HepG2 (cell line): ENCODE results near the gene POP7. TPM values are rescaled to one million over a fixed set of nuclear protein-coding genes. Genes with fewer than 3 reads are reported as not detected.

ENCODE experiments used
- ATAC-seq: fragments of 200-7000 bp; cut with Tn5 transposase; 3 replicates; pipeline ENCODE4 v1.9.1; 2020; ENCODE audit warnings: mild to moderate bottlenecking, moderate library complexity
- BruUV-seq: library from RNA; stranded (reverse); fragments of 400-500 nt; replicated peaks from 2 replicates; lab custom pipeline; 2021; lab: Mats Ljungman, UMichigan
- CTCF ChIA-PET: fragments of 300-600 bp; formaldehyde crosslinking; extraction: SDS; loops from one replicate; lab custom pipeline; 2021; ENCODE audit warnings: low total read pairs, inconsistent platforms, low intra/inter-chr PET ratio; lab: Yijun Ruan, JAX
- POLR2A ChIA-PET: fragments of 350-600 bp; sonication (Branson Sonifier 250); formaldehyde crosslinking; loops from one replicate; lab custom pipeline; 2020; ENCODE audit warnings: antibody characterized with exemption, inconsistent platforms; lab: Yijun Ruan, JAX
- DNase-seq: peaks from one replicate; pipeline ENCODE4 v3.0.0-alpha.2; 2015; ENCODE audit warnings: low spot score
- FAIRE-seq: peaks from 3 replicates; lab custom pipeline; 2011; peaks lifted over from hg19 to GRCh38; lab: Jason Lieb, UNC
- H2AFZ ChIP-seq: one replicate; pipeline ENCODE4 v1.6.1; 2011; ENCODE audit warnings: low read length, inconsistent platforms
- H3K27ac ChIP-seq: fragments of 300-600 bp; 3 replicates; pipeline ENCODE4 v1.8.0; 2011; ENCODE audit warnings: mixed run types, mild to moderate bottlenecking, mixed read lengths, low read length, inconsistent platforms; ENCODE audit not compliant: insufficient read depth; ENCODE audit errors: extremely low read length
- H3K27me3 ChIP-seq, 2 experiments: fragments of 200-600 bp in 1 of 2; 2 replicates in 1 of 2; 3 replicates in 1 of 2; pipeline versions ENCODE4 v1.6.0 to v1.8.0; 2011; ENCODE audit warnings: low read length in 2 of 2, mild to moderate bottlenecking in 2 of 2, moderate library complexity in 2 of 2, inconsistent platforms in 1 of 2; ENCODE audit not compliant: insufficient read depth in 2 of 2, control insufficient read depth in 1 of 2
- H3K36me3 ChIP-seq, 2 experiments: fragments of 200-600 bp in 1 of 2; replicated peaks in 1 of 2; 2 replicates in 1 of 2; 3 replicates in 1 of 2; pipeline versions ENCODE4 v1.5.1 to v1.8.0; 2011; ENCODE audit warnings: low read length in 2 of 2, inconsistent platforms in 1 of 2; ENCODE audit not compliant: insufficient read depth in 2 of 2, control insufficient read depth in 1 of 2
- H3K4me1 ChIP-seq: 2 replicates; pipeline ENCODE4 v1.5.1; 2012; ENCODE audit warnings: low read length, inconsistent platforms; ENCODE audit not compliant: insufficient read depth
- H3K4me2 ChIP-seq: 2 replicates; pipeline ENCODE4 v1.6.0; 2011; ENCODE audit warnings: low read depth, low read length, inconsistent platforms
- H3K4me3 ChIP-seq, 3 experiments: fragments of 200-600 bp in 1 of 3; sonication (generic), shearing (Covaris generic) in 1 of 3; replicated peaks in 1 of 3; 2 replicates each; pipeline ENCODE4 v1.5.1; 2011 to 2016; ENCODE audit warnings: low read length in 3 of 3, inconsistent platforms in 2 of 3, low read depth in 2 of 3, mild to moderate bottlenecking in 2 of 3, control low read depth in 1 of 3, mixed read lengths in 1 of 3; ENCODE audit not compliant: insufficient read depth in 1 of 3
- H3K79me2 ChIP-seq: one replicate; pipeline ENCODE4 v1.6.1; 2011; ENCODE audit warnings: low read length, inconsistent platforms; ENCODE audit not compliant: insufficient read depth
- H3K9ac ChIP-seq: 2 replicates; pipeline ENCODE4 v1.6.0; 2011; ENCODE audit warnings: mild to moderate bottlenecking, low read depth, low read length, inconsistent platforms; ENCODE audit not compliant: insufficient read depth
- H3K9me3 ChIP-seq: 2 replicates; pipeline ENCODE4 v1.5.1; 2012; ENCODE audit warnings: mild to moderate bottlenecking, low read length
- H4K20me1 ChIP-seq: 2 replicates; pipeline ENCODE4 v1.6.0; 2011; ENCODE audit warnings: inconsistent platforms, mild to moderate bottlenecking, low read length, moderate library complexity; ENCODE audit not compliant: insufficient read depth
- ATAD3A ChIP-seq: sonication (generic); formaldehyde crosslinking; IDR thresholded peaks from 2 replicates; pipeline ENCODE4 v1.4.0; 2020; ENCODE audit warnings: missing genetic modification reagents
- HMG20B ChIP-seq: conservative IDR thresholded peaks from 2 replicates; pipeline ENCODE4 v1.6.1; 2016; ENCODE audit warnings: missing genetic modification reagents, missing compliant biosample characterization
- KAT8 ChIP-seq: IDR thresholded peaks from 2 replicates; pipeline ENCODE4 v1.6.1; 2016; ENCODE audit warnings: missing genetic modification reagents, missing compliant biosample characterization
- NR2C2 ChIP-seq: sonication (generic); formaldehyde crosslinking; IDR thresholded peaks from 2 replicates; pipeline ENCODE4 v1.4.0; 2020; ENCODE audit warnings: missing genetic modification reagents, mild to moderate bottlenecking, moderate library complexity, borderline replicate concordance
- ZNF550 ChIP-seq: sonication (generic); formaldehyde crosslinking; IDR thresholded peaks from 2 replicates; pipeline ENCODE4 v1.4.0; 2020; ENCODE audit warnings: mild to moderate bottlenecking, missing genetic modification reagents, borderline replicate concordance
- WGBS: methylation state at CpG from one replicate; pipeline ENCODE4 v1.1.6; 2017; ENCODE audit warnings: low lambda C conversion rate; 5-methylcytosine and 5-hydroxymethylcytosine counted together
- in situ Hi-C: cut with HindIII; loops from 2 replicates; pipeline ENCODE4 v1.10.0; 2017; ENCODE audit warnings: low pct_unique_long_range_greater_than_20kb; ENCODE audit not compliant: extremely low pct_ligation_motif_present
- intact Hi-C: fragments of 100-400 bp; cut with micrococcal nuclease; formaldehyde crosslinking; loops from one replicate; pipeline ENCODE4 v1.10.0; 2022; ENCODE audit not compliant: unreplicated experiment
- polyA plus RNA-seq, 8 experiments: library from polyadenylated mRNA; depleted of rRNA in 3 of 8; stranded (reverse) in 7 of 8; unstranded in 1 of 8; fragments of >200 nt; fragmentation: Illumina TruSeq in 4 of 8; extraction: Trizol in 4 of 8; gene quantifications; 2 replicates each; pipeline versions ENCODE4 v1.2.1 to v1.2.3, GENCODE V29; 2011 to 2016; ENCODE audit warnings: low read depth in 4 of 8, missing spikeins in 1 of 8, mixed read lengths in 1 of 8; ENCODE audit not compliant: insufficient read depth in 1 of 8
- total RNA-seq, 5 experiments: library from RNA; depleted of rRNA; stranded (reverse); fragments of >200 nt; fragmentation: Illumina TruSeq; extraction: Trizol; gene quantifications; 2 replicates each; pipeline ENCODE4 v1.2.3, GENCODE V29; 2016; ENCODE audit warnings: low read depth in 1 of 5
- TF ChIP-seq, protein P1 (sequence below), 2 experiments: sonication (generic) in 1 of 2; formaldehyde crosslinking in 1 of 2; IDR thresholded peaks; 2 replicates each; pipeline versions ENCODE4 v1.6.1 to v1.9.0; 2014 to 2022; ENCODE audit warnings: antibody characterized with exemption in 1 of 2, borderline replicate concordance in 1 of 2, inconsistent platforms in 1 of 2, low read depth in 1 of 2, missing genetic modification reagents in 1 of 2
- TF ChIP-seq, protein P2 (sequence below): sonication (generic); formaldehyde crosslinking; IDR thresholded peaks from 2 replicates; pipeline ENCODE4 v1.5.1; 2020; ENCODE audit warnings: mild to moderate bottlenecking, missing genetic modification reagents, moderate library complexity
- TF ChIP-seq, protein P3 (sequence below): sonication (generic); formaldehyde crosslinking; conservative IDR thresholded peaks from 2 replicates; pipeline ENCODE4 v1.4.0; 2020; ENCODE audit warnings: missing genetic modification reagents
- TF ChIP-seq, protein P4 (sequence below): sonication (generic); formaldehyde crosslinking; IDR thresholded peaks from 2 replicates; pipeline ENCODE4 v1.4.0; 2020; ENCODE audit warnings: missing genetic modification reagents

Gene POP7
- total and polyA plus RNA-seq, 2 of the 13 experiments (the other 11 are each of a cell fraction or from before 2014, with no cell fraction given), result 63.9 to 91.1 TPM

DNA sequence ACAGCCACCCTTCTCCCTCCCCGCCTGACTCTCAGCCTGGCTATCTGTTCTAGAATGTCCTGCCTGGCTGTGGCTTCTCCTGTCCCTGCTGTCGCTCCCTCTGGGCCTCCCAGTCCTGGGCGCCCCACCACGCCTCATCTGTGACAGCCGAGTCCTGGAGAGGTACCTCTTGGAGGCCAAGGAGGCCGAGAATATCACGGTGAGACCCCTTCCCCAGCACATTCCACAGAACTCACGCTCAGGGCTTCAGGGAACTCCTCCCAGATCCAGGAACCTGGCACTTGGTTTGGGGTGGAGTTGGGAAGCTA, 15.5 kb downstream of the POP7 start:
- intact Hi-C loops, result no loop called here
- in situ Hi-C loops, result no loop called here
- no peak for DNase-seq
- no peaks in the 10 kb centered on the region; a peak in 1 of 5 replicates for H3K27me3 ChIP-seq
- H3K9me3 ChIP-seq, result no peaks in the 10 kb centered on the region
- no peaks in the 10 kb centered on the region for H3K36me3 ChIP-seq
- H4K20me1 ChIP-seq, result no peaks in the 10 kb centered on the region
- peaks cover 80% of the 10 kb centered on the region for H3K4me1 ChIP-seq
- H3K4me2 ChIP-seq, result peak overlapping the region; percentile 92
- ChIA-PET POLR2A (interaction anchor here (0.6 to 5.9 kb wide), 3 partner anchors 15 to 586 kb away, joined by 3 to 59 read pairs (median 3); partner anchors contain the start of genes FBXO24, LRCH4 and POP7), CTCF (no interaction called here)
- peak overlapping the region; percentile 55 for H3K9ac ChIP-seq
- H3K27ac ChIP-seq, result peak overlapping the region; percentile 72
- peaks cover 9% of the 10 kb centered on the region for H3K79me2 ChIP-seq
- FAIRE-seq, result no peak
- BruUV-seq, result no TSS peak
- 55% methylated on average over 5 of the region's 8 CpGs for WGBS
- no peak overlapping the region for H2AFZ ChIP-seq
- H3K4me3 ChIP-seq, result peak overlapping the region; percentile 79 to 84 (median 82)
- no peak for ATAC-seq
- TF ChIP-seq NR2C2 (CRISPR knock-in tag), result no peak
- 0 out of 2 replicates have a peak, but pooled peaks have one; percentile 2 for TF ChIP-seq ZNF550
- TF ChIP-seq, protein P1, sequence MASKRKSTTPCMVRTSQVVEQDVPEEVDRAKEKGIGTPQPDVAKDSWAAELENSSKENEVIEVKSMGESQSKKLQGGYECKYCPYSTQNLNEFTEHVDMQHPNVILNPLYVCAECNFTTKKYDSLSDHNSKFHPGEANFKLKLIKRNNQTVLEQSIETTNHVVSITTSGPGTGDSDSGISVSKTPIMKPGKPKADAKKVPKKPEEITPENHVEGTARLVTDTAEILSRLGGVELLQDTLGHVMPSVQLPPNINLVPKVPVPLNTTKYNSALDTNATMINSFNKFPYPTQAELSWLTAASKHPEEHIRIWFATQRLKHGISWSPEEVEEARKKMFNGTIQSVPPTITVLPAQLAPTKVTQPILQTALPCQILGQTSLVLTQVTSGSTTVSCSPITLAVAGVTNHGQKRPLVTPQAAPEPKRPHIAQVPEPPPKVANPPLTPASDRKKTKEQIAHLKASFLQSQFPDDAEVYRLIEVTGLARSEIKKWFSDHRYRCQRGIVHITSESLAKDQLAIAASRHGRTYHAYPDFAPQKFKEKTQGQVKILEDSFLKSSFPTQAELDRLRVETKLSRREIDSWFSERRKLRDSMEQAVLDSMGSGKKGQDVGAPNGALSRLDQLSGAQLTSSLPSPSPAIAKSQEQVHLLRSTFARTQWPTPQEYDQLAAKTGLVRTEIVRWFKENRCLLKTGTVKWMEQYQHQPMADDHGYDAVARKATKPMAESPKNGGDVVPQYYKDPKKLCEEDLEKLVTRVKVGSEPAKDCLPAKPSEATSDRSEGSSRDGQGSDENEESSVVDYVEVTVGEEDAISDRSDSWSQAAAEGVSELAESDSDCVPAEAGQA (IDR thresholded peaks at IDR 0.05; ENCODE audit: low read depth), result no peak
- TF ChIP-seq, protein P1 (CRISPR knock-in tag; IDR thresholded peaks at IDR 0.05; ENCODE audit: borderline replicate concordance), result no peak
- TF ChIP-seq, protein P2, sequence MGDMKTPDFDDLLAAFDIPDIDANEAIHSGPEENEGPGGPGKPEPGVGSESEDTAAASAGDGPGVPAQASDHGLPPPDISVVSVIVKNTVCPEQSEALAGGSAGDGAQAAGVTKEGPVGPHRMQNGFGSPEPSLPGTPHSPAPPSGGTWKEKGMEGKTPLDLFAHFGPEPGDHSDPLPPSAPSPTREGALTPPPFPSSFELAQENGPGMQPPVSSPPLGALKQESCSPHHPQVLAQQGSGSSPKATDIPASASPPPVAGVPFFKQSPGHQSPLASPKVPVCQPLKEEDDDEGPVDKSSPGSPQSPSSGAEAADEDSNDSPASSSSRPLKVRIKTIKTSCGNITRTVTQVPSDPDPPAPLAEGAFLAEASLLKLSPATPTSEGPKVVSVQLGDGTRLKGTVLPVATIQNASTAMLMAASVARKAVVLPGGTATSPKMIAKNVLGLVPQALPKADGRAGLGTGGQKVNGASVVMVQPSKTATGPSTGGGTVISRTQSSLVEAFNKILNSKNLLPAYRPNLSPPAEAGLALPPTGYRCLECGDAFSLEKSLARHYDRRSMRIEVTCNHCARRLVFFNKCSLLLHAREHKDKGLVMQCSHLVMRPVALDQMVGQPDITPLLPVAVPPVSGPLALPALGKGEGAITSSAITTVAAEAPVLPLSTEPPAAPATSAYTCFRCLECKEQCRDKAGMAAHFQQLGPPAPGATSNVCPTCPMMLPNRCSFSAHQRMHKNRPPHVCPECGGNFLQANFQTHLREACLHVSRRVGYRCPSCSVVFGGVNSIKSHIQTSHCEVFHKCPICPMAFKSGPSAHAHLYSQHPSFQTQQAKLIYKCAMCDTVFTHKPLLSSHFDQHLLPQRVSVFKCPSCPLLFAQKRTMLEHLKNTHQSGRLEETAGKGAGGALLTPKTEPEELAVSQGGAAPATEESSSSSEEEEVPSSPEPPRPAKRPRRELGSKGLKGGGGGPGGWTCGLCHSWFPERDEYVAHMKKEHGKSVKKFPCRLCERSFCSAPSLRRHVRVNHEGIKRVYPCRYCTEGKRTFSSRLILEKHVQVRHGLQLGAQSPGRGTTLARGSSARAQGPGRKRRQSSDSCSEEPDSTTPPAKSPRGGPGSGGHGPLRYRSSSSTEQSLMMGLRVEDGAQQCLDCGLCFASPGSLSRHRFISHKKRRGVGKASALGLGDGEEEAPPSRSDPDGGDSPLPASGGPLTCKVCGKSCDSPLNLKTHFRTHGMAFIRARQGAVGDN (CRISPR knock-in tag), result peak; percentile 1; the same call in 1 of the 2 replicates
- TF ChIP-seq, protein P3, sequence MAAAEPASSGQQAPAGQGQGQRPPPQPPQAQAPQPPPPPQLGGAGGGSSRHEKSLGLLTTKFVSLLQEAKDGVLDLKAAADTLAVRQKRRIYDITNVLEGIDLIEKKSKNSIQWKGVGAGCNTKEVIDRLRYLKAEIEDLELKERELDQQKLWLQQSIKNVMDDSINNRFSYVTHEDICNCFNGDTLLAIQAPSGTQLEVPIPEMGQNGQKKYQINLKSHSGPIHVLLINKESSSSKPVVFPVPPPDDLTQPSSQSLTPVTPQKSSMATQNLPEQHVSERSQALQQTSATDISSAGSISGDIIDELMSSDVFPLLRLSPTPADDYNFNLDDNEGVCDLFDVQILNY (CRISPR knock-in tag), result no peak
- TF ChIP-seq, protein P4, sequence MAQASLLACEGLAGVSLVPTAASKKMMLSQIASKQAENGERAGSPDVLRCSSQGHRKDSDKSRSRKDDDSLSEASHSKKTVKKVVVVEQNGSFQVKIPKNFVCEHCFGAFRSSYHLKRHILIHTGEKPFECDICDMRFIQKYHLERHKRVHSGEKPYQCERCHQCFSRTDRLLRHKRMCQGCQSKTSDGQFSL, result no peak
- TF ChIP-seq ATAD3A, result no peak
- no peak for TF ChIP-seq KAT8 (CRISPR knock-in tag)
- TF ChIP-seq HMG20B, result no peak
